ENCODE measurements around the gene CNIH3.

Gene CNIH3

GRCh38 chr1:224740685-224741052 is 124.6 kb downstream of the CNIH3 start:
- H3K27ac ChIP-seq, result no peak overlapping the region

GRCh38 chr1:224742349-224742748 is 126.2 kb downstream of the CNIH3 start:
- no peak overlapping the region for H3K27ac ChIP-seq
- H3K4me1 ChIP-seq (ENCODE audit: control insufficient read depth in 1 of 2, insufficient read depth in 1 of 2, low read depth in 1 of 2, low read length in 1 of 2), result no peaks in the 10 kb centered on the region
- no peak for TF ChIP-seq CTCF (IDR thresholded peaks at IDR 0.05)
- no peaks in the 10 kb centered on the region for H3K36me3 ChIP-seq
- no peaks in the 10 kb centered on the region for H3K9me3 ChIP-seq
- no peak overlapping the region for H3K4me3 ChIP-seq (ENCODE audit: low read depth in 1 of 2, low read length in 1 of 2)
- H3K27me3 ChIP-seq, result no peaks in the 10 kb centered on the region

More at GRCh38 chr1:224740685-224741052, 124.6 kb downstream of the CNIH3 start:
- H3K27me3 ChIP-seq, result no peaks in the 10 kb centered on the region
- H3K4me3 ChIP-seq (ENCODE audit: low read depth in 1 of 2, low read length in 1 of 2), result no peak overlapping the region
- no peaks in the 10 kb centered on the region for H3K9me3 ChIP-seq
- TF ChIP-seq CTCF (IDR thresholded peaks at IDR 0.05), result no peak
- no peaks in the 10 kb centered on the region for H3K4me1 ChIP-seq (ENCODE audit: control insufficient read depth in 1 of 2, insufficient read depth in 1 of 2, low read depth in 1 of 2, low read length in 1 of 2)
- H3K36me3 ChIP-seq, result no peaks in the 10 kb centered on the region

GRCh38 chr1:224743608-224744164 is 127.6 kb downstream of the CNIH3 start:
- Histone ChIP-seq H3K27ac (no peak overlapping the region), H3K4me1 (ENCODE audit: control insufficient read depth in 1 of 2, insufficient read depth in 1 of 2, low read depth in 1 of 2, low read length in 1 of 2) (no peaks in the 10 kb centered on the region), H3K9me3 (no peaks in the 10 kb centered on the region), H3K27me3 (no peaks in the 10 kb centered on the region), H3K36me3 (no peaks in the 10 kb centered on the region), H3K4me3 (ENCODE audit: low read depth in 1 of 2, low read length in 1 of 2) (no peak overlapping the region)
- TF ChIP-seq CTCF (IDR thresholded peaks at IDR 0.05), result no peak

- Histone ChIP-seq H3K27ac (no peak overlapping the region), H3K4me1 (ENCODE audit: control insufficient read depth in 1 of 2, insufficient read depth in 1 of 2, low read depth in 1 of 2, low read length in 1 of 2) (no peaks in the 10 kb centered on the region), H3K4me3 (ENCODE audit: low read depth in 1 of 2, low read length in 1 of 2) (no peak overlapping the region), H3K27me3 (no peaks in the 10 kb centered on the region), H3K36me3 (no peaks in the 10 kb centered on the region), H3K9me3 (no peaks in the 10 kb centered on the region)
- TF ChIP-seq CTCF (IDR thresholded peaks at IDR 0.05), result no peak
Observed at GRCh38 chr1:224744521-224744920, 128.4 kb downstream of the CNIH3 start.

GRCh38 chr1:224745394-224745793 is 129.3 kb downstream of the CNIH3 start:
- Histone ChIP-seq H3K27ac (no peak overlapping the region), H3K4me3 (ENCODE audit: low read depth in 1 of 2, low read length in 1 of 2) (no peak overlapping the region), H3K9me3 (no peaks in the 10 kb centered on the region), H3K27me3 (no peaks in the 10 kb centered on the region), H3K4me1 (ENCODE audit: control insufficient read depth in 1 of 2, insufficient read depth in 1 of 2, low read depth in 1 of 2, low read length in 1 of 2) (no peaks in the 10 kb centered on the region), H3K36me3 (no peaks in the 10 kb centered on the region)
- TF ChIP-seq CTCF (IDR thresholded peaks at IDR 0.05), result no peak

- Histone ChIP-seq H3K4me1 (ENCODE audit: control insufficient read depth in 1 of 2, insufficient read depth in 1 of 2, low read depth in 1 of 2, low read length in 1 of 2) (no peaks in the 10 kb centered on the region), H3K9me3 (no peaks in the 10 kb centered on the region), H3K27me3 (no peaks in the 10 kb centered on the region), H3K36me3 (no peaks in the 10 kb centered on the region), H3K4me3 (ENCODE audit: low read depth in 1 of 2, low read length in 1 of 2) (no peak overlapping the region), H3K27ac (no peak overlapping the region)
- no peak for TF ChIP-seq CTCF (IDR thresholded peaks at IDR 0.05)
Observed at GRCh38 chr1:224745924-224746323, 129.8 kb downstream of the CNIH3 start.

Measured in neutrophil (primary cell).